Skeletal muscle cell (primary cell): ENCODE data around the gene FBXW10B.
"Not testable (repeated sequence)": the region's sequence is repeated elsewhere in the genome, so short reads cannot be mapped to it uniquely, and the experiment has no call there.

Source experiments
- DNase-seq: peaks from one replicate; pipeline ENCODE4 v3.0.0-alpha.2; 2010; ENCODE audit warnings: low read depth
- H3K4me3 ChIP-seq: 2 replicates; pipeline ENCODE4 v1.5.1; 2011; ENCODE audit warnings: low read depth, mild to moderate bottlenecking, control low read depth, low read length, moderate library complexity

FBXW10B gene

GRCh38 chr17:15642505-15643251, 23.2 kb upstream of the FBXW10B start:
- DNase-seq, H3K4me3 ChIP-seq: not testable (repeated sequence)

- DNase-seq: not testable (repeated sequence)
Observed at GRCh38 chr17:15642014-15642413, 22.5 kb upstream of the FBXW10B start.

DNA sequence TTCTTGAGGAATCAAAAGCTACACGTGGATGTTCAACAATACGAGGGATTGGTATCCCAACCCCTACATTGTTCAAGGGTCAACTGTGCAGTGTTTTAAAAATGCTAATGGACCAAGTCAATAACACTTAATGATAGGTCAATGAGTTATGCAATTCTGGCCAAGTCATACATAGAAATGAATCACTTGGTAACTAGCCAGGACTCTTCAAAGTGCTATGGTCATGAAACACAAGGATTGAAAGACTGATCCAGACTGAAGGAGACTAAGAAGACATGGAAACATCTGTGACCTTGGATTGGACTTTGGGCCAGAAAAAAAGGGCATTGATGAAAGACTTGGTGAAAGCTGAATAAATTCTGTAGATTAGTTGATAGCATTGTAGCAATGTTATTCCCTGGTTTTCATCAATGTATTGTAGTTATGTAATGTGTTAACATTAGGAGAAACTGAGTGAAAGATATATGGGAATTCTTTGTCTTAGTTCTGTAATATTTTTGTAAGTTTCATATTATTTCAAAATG, 11.5 kb upstream of the FBXW10B start:
- not testable (repeated sequence) for DNase-seq

More at GRCh38 chr17:15642014-15642413, 22.5 kb upstream of the FBXW10B start:
- not testable (repeated sequence) for H3K4me3 ChIP-seq

GRCh38 chr17:15629991-15630390, 10.5 kb upstream of the FBXW10B start:
- peak; percentile 61 for DNase-seq
- H3K4me3 ChIP-seq: not testable (repeated sequence)

More for the DNA sequence above, 11.5 kb upstream of the FBXW10B start:
- H3K4me3 ChIP-seq: not testable (repeated sequence)

DNA sequence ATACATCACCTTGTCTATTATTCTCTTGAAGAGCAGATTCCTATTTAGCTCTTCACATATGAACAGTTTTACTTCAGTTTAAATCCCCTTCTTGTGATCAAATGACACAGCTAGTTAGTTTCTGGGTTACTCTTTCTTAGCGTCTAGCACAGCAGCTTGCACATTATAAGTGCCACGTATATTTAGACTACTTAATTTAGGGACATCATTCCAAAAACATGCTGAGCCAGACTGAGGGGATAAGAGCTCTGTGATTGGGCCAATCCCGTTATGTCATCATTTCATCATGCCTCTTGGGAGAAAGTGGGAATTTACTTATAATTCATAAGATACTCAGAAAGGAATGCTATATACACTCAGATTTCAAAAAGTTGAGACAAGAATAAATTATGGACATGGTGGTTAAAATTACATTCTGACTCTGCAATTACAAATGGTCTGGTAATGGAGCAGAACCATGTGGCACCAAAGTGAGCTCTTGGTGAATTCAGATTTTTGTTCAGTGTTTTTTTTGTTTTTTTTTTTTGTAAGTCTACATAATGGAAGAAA, 4.2 kb upstream of the FBXW10B start:
- not testable (repeated sequence) for H3K4me3 ChIP-seq, DNase-seq

DNA sequence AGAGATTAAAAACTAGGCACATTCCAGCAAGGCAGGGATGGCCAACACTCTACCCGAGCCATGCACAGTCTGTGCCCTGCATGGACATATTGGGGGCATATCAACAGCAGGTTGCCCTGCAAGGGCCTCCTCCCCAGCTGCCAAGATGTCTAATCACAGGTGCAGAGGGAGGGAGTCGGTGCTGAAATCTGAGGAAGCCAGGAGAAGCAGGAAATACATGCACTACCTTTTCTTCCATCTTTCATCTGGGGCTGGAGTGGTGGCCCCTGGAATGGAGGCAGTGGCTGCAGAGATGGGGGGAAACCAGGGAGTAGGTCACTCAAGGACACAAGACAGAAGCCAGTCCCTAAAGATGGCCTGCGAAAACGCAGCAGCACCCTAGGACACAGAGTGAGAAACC, 3.8 kb upstream of the FBXW10B start:
- H3K4me3 ChIP-seq, DNase-seq: not testable (repeated sequence)

GRCh38 chr17:15622124-15622523, 2.6 kb upstream of the FBXW10B start:
- DNase-seq: not testable (repeated sequence)

GRCh38 chr17:15616828-15617227, 2.7 kb downstream of the FBXW10B start:
- H3K4me3 ChIP-seq, DNase-seq: not testable (repeated sequence)

More at GRCh38 chr17:15622124-15622523, 2.6 kb upstream of the FBXW10B start:
- not testable (repeated sequence) for H3K4me3 ChIP-seq

DNA sequence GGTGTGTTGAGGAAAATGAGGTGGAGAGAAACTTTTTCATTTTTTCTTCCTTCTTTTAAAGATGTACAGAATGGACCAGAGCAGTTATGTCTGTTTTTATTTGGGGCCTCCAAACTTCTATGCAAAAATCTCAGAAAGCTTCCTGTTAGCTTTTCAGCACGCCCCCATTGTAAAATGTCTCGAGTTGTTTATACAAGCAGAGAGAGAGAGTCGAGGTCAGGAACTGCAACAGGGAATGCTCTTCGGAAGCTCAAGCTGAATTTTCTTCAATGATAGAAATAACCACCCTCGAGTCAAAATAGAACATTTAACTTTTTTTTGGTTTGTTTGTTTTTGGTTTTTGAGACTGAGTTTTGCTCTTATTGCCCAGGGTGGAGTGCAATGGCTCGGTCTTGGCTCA, 3.7 kb downstream of the FBXW10B start:
- DNase-seq, H3K4me3 ChIP-seq: not testable (repeated sequence)

- H3K4me3 ChIP-seq, DNase-seq: not testable (repeated sequence)
Observed at GRCh38 chr17:15613111-15613510, 6.4 kb downstream of the FBXW10B start.

DNA sequence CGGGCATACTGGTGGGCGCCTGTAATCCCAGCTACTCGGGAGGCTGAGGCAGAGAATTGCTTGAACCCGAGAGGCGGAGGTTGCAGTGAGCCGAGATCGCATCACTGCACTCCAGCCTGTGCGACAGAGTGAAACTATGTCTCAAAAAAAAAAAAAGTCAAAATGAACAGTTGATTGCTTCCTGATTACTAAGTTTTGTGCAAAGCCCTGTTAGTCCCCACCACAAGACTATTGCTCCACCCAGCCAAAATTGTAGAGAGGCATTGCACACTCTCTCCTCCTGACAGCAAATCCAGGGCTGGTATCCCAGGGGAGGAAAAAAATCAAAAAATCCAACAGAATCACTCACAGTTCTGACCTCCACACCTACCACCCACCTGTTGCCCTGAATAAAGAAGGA, 26.5 kb downstream of the FBXW10B start:
- not testable (repeated sequence) for H3K4me3 ChIP-seq, DNase-seq

- H3K4me3 ChIP-seq, DNase-seq: not testable (repeated sequence)
Observed at GRCh38 chr17:15591986-15592385, 27.5 kb downstream of the FBXW10B start.

GRCh38 chr17:15590844-15591243, 28.7 kb downstream of the FBXW10B start:
- not testable (repeated sequence) for DNase-seq

DNA sequence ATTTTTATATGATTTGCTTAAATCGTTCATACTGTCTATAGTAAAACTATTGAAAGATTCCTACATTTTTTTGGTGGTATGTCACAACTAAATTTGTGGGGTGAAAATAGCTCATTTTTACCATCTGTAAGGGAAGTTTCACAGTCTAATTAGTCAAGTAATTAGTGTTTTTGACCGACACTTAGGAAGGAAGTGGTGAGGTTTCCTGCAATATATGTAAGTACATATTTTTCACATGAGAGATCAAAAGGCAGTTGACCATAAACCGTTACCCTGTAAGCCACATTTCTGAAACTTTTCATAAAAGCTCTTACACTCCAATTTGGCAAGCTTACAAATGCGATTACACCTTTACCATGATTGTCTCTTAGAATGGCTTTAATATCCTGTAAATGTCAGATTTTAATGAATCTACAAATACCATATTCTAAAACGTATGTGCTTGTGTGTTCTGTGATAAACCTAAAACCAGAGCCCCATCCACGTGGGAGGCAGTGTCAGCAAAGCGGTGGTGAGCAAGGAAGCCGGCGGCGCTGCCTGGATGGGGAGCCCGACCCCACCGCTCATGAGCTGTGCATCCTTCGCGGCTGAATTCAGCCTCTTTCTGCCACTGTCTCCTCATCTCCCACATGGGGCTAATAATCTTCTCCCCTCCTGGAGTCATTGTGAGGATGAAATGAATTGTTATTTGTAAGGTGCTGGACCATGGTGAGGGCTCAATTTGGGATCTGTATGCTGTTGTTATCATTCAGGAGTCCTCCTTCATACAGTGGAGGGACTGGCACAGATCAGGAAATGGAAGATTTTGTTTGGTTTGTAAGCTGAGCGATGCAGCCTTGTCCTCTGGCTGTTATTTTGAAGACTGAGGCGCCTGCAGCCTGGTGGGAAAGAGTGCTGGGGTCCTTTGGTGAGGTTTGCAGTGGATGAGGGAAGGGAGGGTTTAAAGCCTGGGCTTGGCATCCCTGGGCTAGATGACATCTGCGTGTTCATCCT, 29.7 kb downstream of the FBXW10B start:
- DNase-seq, H3K4me3 ChIP-seq: not testable (repeated sequence)

More at GRCh38 chr17:15590844-15591243, 28.7 kb downstream of the FBXW10B start:
- H3K4me3 ChIP-seq: not testable (repeated sequence)

GRCh38 chr17:15588017-15588416, 31.5 kb downstream of the FBXW10B start:
- DNase-seq, H3K4me3 ChIP-seq: not testable (repeated sequence)

DNA sequence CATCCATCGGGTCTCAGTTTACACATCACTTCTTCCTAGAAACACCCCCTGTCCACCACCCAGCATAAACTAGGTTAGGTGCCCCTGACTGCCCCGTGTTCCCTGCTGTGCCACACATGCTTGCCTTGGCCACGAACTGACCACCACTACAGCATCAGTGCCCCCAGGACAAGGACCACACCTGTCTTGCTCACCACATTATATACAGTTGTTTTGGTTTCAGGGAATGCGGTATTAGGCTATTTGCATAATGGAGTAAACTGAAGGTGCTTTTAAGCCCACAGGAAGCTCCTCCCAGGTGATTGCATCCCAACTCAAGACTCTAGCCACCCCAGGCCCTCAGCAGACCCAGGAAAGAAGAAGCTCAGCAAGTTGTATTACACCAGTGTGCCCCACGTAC, 36.2 kb downstream of the FBXW10B start:
- DNase-seq, H3K4me3 ChIP-seq: not testable (repeated sequence)

GRCh38 chr17:15581462-15581861, 38.0 kb downstream of the FBXW10B start:
- H3K4me3 ChIP-seq, DNase-seq: not testable (repeated sequence)

GRCh38 chr17:15576848-15577247, 42.7 kb downstream of the FBXW10B start:
- not testable (repeated sequence) for H3K4me3 ChIP-seq, DNase-seq

- not testable (repeated sequence) for H3K4me3 ChIP-seq, DNase-seq
Observed at GRCh38 chr17:15574660-15575059, 44.8 kb downstream of the FBXW10B start.
